Parietal lobe (tissue), 2 donors: Measurements from ENCODE around the gene FMNL2. TPM values are rescaled to one million over a fixed set of nuclear protein-coding genes. Genes with fewer than 3 reads are reported as not detected.

Experiments
- small RNA-seq: library from RNA; depleted of rRNA; stranded (forward); fragments of <200 nt; gene quantifications from one replicate; pipeline ENCODE3, GENCODE V24; 2014; ENCODE audit warnings: low replicate concordance
- total RNA-seq: library from RNA; depleted of rRNA; stranded (reverse); fragments of >200 nt; gene quantifications from one replicate; pipeline ENCODE4 v1.2.3, GENCODE V29; 2014

Gene FMNL2
- 123 TPM for total RNA-seq

DNA sequence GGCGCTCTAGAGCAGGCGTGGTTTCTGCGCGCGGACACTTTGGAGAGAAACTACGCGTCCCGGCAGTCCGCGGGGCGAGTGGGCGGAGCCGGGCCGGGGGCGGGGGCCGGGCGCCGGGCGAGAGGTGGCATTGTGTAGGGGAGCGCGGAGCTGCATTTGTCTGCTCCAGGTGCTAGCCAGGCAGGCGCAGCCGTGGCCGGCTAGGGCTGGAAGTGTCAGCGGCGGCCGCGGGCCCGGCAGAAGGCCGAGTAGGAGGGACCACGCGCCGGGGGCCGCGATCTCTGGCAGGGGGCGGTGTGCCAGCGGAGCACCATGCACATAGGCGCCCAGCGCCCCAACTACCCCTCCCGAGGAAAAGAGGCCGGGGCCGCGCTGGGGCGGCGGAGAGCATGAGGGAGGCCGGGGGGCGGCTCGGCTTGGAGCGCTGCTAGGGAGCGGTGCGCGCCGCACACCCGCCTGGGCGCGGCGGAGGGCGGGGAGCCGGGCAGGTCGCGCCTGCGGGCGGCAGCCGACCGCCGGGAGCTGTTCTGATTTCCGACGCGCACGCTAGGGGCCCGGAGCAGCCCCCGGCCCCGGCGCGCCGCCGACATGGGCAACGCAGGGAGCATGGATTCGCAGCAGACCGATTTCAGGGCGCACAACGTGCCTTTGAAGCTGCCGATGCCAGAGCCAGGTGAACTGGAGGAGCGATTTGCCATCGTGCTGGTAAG is at the start of gene FMNL2:
TSS of gene FMNL2 (plus strand) at position 159 of the 710 bp plus-strand sequence.

Small RNA genes within 50 kb of the gene (small RNA-seq; reads per million reads assigned to genes)
- not detected for gene AC012443.1

Other genes starting within 250 kb of the FMNL2 start
- gene CACNB4, start 236.1 kb upstream of the FMNL2 start, total RNA-seq, result 132 TPM
- 73.2 TPM for gene STAM2, start 159.4 kb upstream of the FMNL2 start, total RNA-seq